KMS-11 (cell line): ENCODE data around the gene TREX2.

Experiments
- H2AFZ ChIP-seq: fragments of 200-600 bp; sonication (generic); 2 replicates; pipeline ENCODE4 v1.6.1; 2016; ENCODE audit warnings: antibody characterized with exemption, mixed run types, low read depth
- H3K27ac ChIP-seq: fragments of 200-600 bp; sonication (generic); 2 replicates; pipeline ENCODE4 v1.6.1; 2016; ENCODE audit warnings: mild to moderate bottlenecking, mixed run types
- H3K27me3 ChIP-seq: fragments of 200-600 bp; sonication (generic); 2 replicates; pipeline ENCODE4 v1.6.1; 2017; ENCODE audit warnings: mild to moderate bottlenecking, low read depth, mixed run types, moderate library complexity; ENCODE audit not compliant: insufficient read depth
- H3K36me3 ChIP-seq: fragments of 200-600 bp; sonication (generic); 2 replicates; pipeline ENCODE4 v1.6.1; 2017; ENCODE audit warnings: mild to moderate bottlenecking, mixed run types; ENCODE audit not compliant: insufficient read depth
- H3K4me1 ChIP-seq: fragments of 200-600 bp; sonication (generic); 2 replicates; pipeline ENCODE4 v1.6.1; 2016; ENCODE audit warnings: mild to moderate bottlenecking, low read depth, mixed run types; ENCODE audit not compliant: poor library complexity, severe bottlenecking
- H3K4me2 ChIP-seq: fragments of 200-600 bp; sonication (generic); 2 replicates; pipeline ENCODE4 v1.7.0; 2016; ENCODE audit warnings: mild to moderate bottlenecking, mixed run types
- H3K4me3 ChIP-seq: fragments of 200-600 bp; sonication (generic); IDR thresholded peaks from 2 replicates; pipeline ENCODE4 v1.6.1; 2017; ENCODE audit warnings: low read depth, low read length, mixed read lengths; ENCODE audit not compliant: insufficient read depth
- H3K79me2 ChIP-seq: fragments of 200-600 bp; sonication (generic); 2 replicates; pipeline ENCODE4 v1.6.1; 2016; ENCODE audit warnings: low read depth, mixed run types; ENCODE audit not compliant: insufficient read depth
- H3K9ac ChIP-seq: fragments of 200-600 bp; sonication (generic); 2 replicates; pipeline ENCODE4 v1.6.1; 2016; ENCODE audit warnings: mild to moderate bottlenecking, mixed run types
- H4K20me1 ChIP-seq: fragments of 200-600 bp; sonication (generic); 2 replicates; pipeline ENCODE4 v1.6.1; 2016; ENCODE audit warnings: mild to moderate bottlenecking, mixed run types; ENCODE audit not compliant: insufficient read depth
- CTCF ChIP-seq: fragments of 200-600 bp; sonication (generic); conservative IDR thresholded peaks from 2 replicates; pipeline ENCODE4 v1.6.1; 2017; ENCODE audit warnings: low read depth, mild to moderate bottlenecking, antibody characterized with exemption, low read length, moderate library complexity, mixed read lengths

TREX2 gene

GRCh38 chrX:153490217-153490930 is 44.5 kb upstream of the TREX2 start:
- TF ChIP-seq CTCF = no peak
- Histone ChIP-seq H3K36me3 (no peaks in the 10 kb centered on the region), H3K4me2 (no peak overlapping the region), H3K4me1 (no peaks in the 10 kb centered on the region), H4K20me1 (no peaks in the 10 kb centered on the region), H3K79me2 (no peaks in the 10 kb centered on the region), H2AFZ (no peak overlapping the region), H3K27me3 (peaks cover 13% of the 10 kb centered on the region; the same call in 1 of the 2 replicates), H3K4me3 (no peak overlapping the region), H3K9ac (no peak overlapping the region), H3K27ac (no peak overlapping the region)

- Histone ChIP-seq H3K4me3 (no peak overlapping the region), H2AFZ (no peak overlapping the region), H3K9ac (no peak overlapping the region), H3K4me1 (no peaks in the 10 kb centered on the region), H3K27me3 (peaks cover 18% of the 10 kb centered on the region; the same call in 1 of the 2 replicates), H4K20me1 (no peaks in the 10 kb centered on the region), H3K36me3 (no peaks in the 10 kb centered on the region), H3K79me2 (no peaks in the 10 kb centered on the region), H3K27ac (no peak overlapping the region), H3K4me2 (no peak overlapping the region)
- no peak for TF ChIP-seq CTCF
Measured at GRCh38 chrX:153488231-153488914, 42.5 kb upstream of the TREX2 start.

GRCh38 chrX:153487590-153488071 is 41.8 kb upstream of the TREX2 start:
- Histone ChIP-seq H4K20me1 (no peaks in the 10 kb centered on the region), H2AFZ (no peak overlapping the region), H3K4me1 (no peaks in the 10 kb centered on the region), H3K36me3 (no peaks in the 10 kb centered on the region), H3K79me2 (no peaks in the 10 kb centered on the region), H3K9ac (no peak overlapping the region), H3K27me3 (peaks cover 21% of the 10 kb centered on the region; the same call in 1 of the 2 replicates), H3K4me3 (no peak overlapping the region), H3K27ac (no peak overlapping the region), H3K4me2 (no peak overlapping the region)
- TF ChIP-seq CTCF = no peak

GRCh38 chrX:153486171-153486570 is 40.3 kb upstream of the TREX2 start:
- H3K27ac ChIP-seq = no peak overlapping the region
- no peaks in the 10 kb centered on the region for H3K4me1 ChIP-seq

More at GRCh38 chrX:153486171-153486570, 40.3 kb upstream of the TREX2 start:
- TF ChIP-seq CTCF = no peak
- H3K4me3 ChIP-seq = no peak overlapping the region
- no peaks in the 10 kb centered on the region for H3K36me3 ChIP-seq
- no peak overlapping the region for H3K9ac ChIP-seq
- H3K79me2 ChIP-seq = no peaks in the 10 kb centered on the region
- H2AFZ ChIP-seq = no peak overlapping the region
- no peak overlapping the region for H3K4me2 ChIP-seq
- H3K27me3 ChIP-seq = peaks cover 19% of the 10 kb centered on the region; the same call in 1 of the 2 replicates
- H4K20me1 ChIP-seq = no peaks in the 10 kb centered on the region
